HG02678 (cell line): ENCODE results near the gene JMJD1C.
"Not testable (repeated sequence)": the region's sequence is repeated elsewhere in the genome, so short reads cannot be mapped to it uniquely, and the experiment has no call there.

ENCODE experiments used
- ATAC-seq: cut with Tn5 transposase; IDR thresholded peaks from one replicate; pipeline ENCODE4 v1.9.1; 2021; ENCODE audit warnings: mild to moderate bottlenecking, moderate library complexity; ENCODE audit not compliant: unreplicated experiment

Gene JMJD1C

DNA sequence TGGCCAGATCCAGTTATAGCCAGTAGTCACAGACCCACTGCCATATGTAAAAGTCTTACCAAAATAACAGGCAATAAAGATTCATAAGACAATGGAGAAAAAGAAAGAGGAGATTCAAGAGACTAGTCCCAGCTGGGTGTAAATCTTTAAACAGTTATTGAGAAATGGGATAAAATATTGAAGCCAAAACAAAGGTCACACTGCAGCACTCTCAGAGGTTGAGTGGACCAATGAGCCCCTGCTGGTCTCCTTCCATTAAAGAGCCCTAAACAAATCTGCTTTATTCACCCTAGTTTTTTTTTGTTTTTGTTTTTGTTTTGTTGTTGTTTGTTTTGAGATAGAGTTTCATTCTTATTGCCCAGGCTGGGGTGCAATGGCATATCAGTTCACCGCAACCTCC lies 98.8 kb downstream of the JMJD1C start:
- no peak for ATAC-seq

GRCh38 chr10:63365976-63366765 lies 99.6 kb downstream of the JMJD1C start:
- no peak for ATAC-seq

DNA sequence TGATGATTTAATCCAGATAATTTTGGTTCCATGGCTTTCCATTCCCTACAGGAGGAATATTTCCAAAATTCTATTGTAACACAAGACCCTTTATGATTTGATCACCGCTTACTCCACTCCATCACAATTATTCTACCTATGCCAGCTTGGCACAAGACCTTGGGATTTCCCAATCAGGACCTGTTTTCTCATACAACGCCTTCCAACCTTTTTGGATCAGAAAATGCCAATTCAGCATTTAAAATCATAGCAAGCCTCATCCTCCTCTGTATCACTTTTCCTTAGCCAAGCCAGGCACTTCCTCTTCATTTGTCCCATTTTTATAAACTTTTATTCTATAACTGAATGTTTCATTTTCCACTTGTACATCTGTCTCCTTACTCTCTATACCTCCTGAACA lies 100.9 kb downstream of the JMJD1C start:
- no peak for ATAC-seq

DNA sequence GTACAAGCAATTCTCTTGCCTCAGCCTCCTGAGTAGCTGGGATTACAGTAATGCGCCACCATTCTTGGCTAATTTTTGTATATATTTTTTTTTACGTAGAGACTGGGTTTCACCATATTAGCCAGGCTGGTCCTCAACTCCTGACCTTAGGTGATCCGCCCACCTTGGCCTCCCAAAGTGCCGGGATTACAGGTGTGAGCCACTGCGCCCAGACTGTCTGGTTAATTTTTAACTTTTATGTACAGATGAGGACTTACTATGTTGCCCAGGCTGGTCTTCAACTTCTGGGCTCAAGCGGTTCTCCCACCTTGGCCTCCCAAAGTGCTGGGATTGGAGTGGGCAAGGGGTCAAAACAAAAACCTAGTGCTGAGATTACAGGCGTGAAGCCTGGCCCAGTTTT lies 101.8 kb downstream of the JMJD1C start:
- ATAC-seq = no peak

DNA sequence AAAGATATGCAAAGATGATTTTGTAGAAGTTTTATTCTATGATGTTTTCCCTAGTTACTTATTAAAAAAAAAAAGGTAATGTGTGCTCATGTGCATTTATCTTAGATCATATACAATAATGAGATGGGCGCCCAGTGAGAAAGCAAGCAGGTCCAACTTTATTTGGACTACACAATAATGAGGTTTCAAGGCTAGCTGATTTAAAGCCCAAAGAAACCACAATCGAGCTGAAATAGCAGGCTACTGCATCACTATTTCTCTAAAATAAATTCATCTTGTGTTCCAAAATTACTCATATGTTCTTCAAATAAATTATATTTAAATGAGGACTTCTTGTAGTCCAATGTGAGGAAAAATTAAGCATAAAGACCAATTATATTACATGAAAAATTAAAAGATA lies 110.1 kb downstream of the JMJD1C start:
- peak; percentile 10 for ATAC-seq

DNA sequence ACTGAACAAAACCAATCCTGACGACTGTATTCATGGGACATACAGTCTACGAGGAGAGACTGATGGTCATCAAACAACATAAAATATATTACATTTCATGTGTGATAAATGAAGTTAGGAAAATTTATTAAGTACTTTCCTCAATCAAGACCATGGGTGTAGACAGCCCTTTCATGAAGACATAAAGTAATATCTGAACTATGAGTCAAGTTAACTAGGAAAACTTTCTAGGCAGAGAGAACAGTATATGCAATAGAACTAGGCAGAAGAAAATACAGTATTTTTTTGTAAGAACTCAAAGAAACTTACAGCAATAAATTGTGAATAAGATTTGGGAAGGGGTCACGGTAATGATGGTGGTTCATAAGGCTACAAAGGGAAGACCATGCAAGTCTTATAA lies 112.8 kb downstream of the JMJD1C start:
- ATAC-seq = no peak

GRCh38 chr10:63348245-63348850 lies 117.4 kb downstream of the JMJD1C start:
- no peak for ATAC-seq

GRCh38 chr10:63346015-63346441 lies 119.7 kb downstream of the JMJD1C start:
- no peak for ATAC-seq

DNA sequence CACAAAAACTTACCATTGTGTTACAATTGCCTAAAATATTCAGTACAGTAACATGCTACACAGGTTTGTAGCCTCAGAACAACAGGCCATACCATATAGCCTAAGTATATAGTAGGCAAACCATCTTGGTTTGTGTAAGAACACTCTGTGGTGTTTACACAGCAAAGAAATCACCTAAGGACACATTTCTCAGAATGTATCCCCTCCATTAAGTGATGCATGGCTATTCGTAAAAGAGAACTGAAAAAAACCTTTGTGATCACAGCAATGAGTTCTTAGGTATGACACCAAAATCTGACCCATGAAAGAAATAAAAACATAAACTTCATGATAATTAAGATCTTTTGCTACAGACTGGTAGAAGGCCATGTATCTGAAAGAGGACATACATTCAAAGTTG lies 121.5 kb downstream of the JMJD1C start:
- ATAC-seq = no peak

DNA sequence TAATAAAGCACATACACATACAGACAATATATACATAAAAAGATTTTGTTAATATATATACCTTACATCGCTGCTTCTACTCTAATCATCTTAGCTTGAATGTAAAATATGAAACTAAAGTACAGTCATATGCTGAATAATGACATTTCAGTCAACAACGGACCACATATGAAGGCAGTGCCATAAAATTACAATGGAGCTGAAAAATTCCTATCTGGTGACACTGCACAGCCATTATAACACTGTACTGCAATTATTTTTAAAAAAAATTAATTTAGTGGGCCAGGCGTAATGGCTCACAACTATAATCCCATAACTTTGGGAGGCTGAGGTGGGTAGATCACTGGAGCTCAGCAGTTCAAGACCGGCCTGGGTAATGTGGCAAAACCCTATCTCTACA lies 122.3 kb downstream of the JMJD1C start:
- no peak for ATAC-seq

DNA sequence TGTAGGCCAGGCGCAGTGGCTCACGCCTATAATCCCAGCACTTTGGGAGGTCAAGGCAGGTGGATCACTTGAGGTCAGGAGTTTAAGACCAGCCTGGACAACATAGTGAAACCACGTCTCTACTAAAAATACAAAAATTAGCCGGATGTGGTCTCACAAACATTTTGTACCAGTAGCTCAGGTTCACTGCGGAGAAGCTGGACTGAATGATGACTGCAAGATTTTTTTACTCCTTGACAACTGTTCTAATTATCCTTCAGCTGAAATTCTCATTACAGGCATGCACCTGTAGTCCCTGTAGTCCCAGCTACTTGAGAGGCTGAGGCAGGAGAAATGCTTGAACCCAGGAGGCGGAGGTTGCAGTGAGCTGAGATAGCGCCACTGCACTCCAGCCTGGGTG lies 126.1 kb downstream of the JMJD1C start:
- not testable (repeated sequence) for ATAC-seq

GRCh38 chr10:63337455-63338251 lies 128.1 kb downstream of the JMJD1C start:
- no peak for ATAC-seq

DNA sequence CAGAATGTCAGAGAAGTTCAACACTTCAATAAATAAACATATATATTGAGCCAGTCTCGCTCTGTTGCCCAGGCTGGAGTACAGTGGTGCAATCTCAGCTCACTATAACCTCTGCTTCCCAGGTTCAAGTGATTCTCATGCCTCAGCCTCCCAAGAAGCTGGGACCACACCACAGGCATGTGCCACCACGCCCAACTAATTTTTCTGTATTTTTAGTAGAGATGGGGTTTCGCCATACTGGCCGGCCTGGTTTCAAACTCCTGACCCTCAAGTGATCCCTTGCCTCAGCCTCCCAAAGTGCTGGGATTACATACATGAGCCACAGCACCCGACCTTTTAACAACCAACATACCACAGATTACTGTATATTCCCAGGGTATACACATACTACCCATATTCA lies 134.2 kb downstream of the JMJD1C start:
- no peak for ATAC-seq

- ATAC-seq = no peak
These were observed 141.3 kb downstream of the JMJD1C start for GRCh38 chr10:63324495-63324854.

GRCh38 chr10:63323701-63324494 lies 141.9 kb downstream of the JMJD1C start:
- ATAC-seq = no peak

DNA sequence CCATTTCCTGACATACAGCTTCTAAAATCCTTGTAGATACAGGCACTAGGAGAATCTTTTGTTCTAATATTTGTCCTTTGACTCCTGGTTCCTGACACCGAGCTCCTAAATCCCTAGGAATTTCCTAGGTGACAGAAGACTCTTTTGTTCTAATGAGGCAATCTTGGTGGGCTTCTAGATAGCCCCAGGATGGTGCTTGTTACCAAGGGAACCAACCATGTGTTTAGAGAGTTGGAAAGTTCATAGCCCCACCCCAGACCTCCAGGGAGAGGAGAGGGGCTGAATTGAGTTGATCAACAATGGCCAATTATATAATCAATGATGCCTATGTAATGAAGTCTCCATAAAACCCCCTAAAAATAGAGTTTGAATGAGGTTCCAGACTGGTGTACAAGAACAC lies 145.1 kb downstream of the JMJD1C start:
- ATAC-seq = no peak

DNA sequence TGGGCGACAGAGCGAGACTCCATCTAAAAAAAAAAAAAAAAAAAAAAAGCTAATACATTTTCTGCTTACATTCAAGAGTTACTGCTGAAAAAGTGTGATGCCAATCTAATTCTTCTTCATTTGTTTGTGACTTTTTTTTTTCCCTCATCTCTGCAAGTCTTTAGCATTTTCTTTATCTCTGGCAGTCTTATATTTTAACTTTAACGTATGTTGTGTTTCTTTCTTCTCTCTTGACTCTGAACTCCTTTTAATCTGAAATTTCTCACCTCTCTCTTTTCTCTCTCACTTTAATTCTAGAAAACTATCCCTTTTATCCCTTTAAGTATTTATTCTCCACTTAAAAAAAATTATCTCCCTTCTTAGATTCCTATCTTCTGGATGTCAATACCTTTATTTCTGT lies 146.5 kb downstream of the JMJD1C start:
- no peak for ATAC-seq

GRCh38 chr10:63318491-63318890 lies 147.3 kb downstream of the JMJD1C start:
- no peak for ATAC-seq

- no peak for ATAC-seq
These were observed 151.8 kb downstream of the JMJD1C start for GRCh38 chr10:63314020-63314419.

DNA sequence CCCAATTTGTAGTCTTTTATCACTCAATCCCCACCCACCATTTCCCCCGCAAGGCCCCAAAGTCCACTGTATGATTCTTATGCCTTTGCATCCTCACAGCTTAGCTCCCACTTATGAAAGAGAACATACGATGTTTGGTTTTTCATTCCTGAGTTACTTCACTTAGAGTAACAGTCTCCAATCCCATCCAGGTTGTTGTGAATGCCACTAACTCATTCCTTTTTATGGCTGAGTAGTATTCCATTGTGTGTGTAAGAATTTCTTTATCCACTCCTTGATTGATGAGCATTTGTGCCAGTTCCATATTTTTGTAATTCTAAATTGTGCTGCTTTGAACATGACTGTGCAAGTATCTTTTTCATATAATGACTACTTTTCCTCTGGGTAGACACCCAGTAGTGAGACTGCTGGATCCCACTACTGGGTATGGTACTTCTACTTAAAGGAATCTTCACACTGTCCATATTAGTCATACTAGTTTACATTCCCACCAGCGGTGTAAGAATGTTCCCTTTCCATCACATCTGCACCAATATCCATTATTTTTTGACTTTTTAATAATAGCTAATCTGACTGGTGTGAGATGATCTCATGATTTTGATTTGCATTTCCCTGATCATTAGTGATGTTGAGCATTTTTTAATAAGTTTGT lies 152.6 kb downstream of the JMJD1C start:
- ATAC-seq = no peak

- no peak for ATAC-seq
These were observed 157.1 kb downstream of the JMJD1C start for GRCh38 chr10:63308628-63309027.
